HepG2 (cell line): ENCODE results near the gene VWA3A. TPM values are rescaled to one million over a fixed set of nuclear protein-coding genes. Genes with fewer than 3 reads are reported as not detected.

Experiments used
- CBFB ChIP-seq: sonication (generic); formaldehyde crosslinking; IDR thresholded peaks from 2 replicates; pipeline ENCODE4 v1.4.0; 2020; ENCODE audit warnings: missing genetic modification reagents
- HDAC2 ChIP-seq: sonication (generic); formaldehyde crosslinking; IDR thresholded peaks from 2 replicates; pipeline ENCODE4 v1.4.0; 2020; ENCODE audit warnings: missing genetic modification reagents
- HOXA7 ChIP-seq: sonication (generic); formaldehyde crosslinking; IDR thresholded peaks from 2 replicates; pipeline ENCODE4 v1.8.1; 2022; ENCODE audit warnings: mild to moderate bottlenecking, missing genetic modification reagents, moderate library complexity
- KDM5A ChIP-seq: fragments of 200-600 bp; sonication (generic); IDR thresholded peaks from 2 replicates; pipeline ENCODE4 v1.7.0; 2018; ENCODE audit warnings: antibody characterized with exemption, mild to moderate bottlenecking, low read length, borderline replicate concordance
- MTA3 ChIP-seq: sonication (generic); formaldehyde crosslinking; IDR thresholded peaks from 2 replicates; pipeline ENCODE4 v1.4.0; 2020; ENCODE audit warnings: missing genetic modification reagents
- NONO ChIP-seq, 2 experiments: fragments of 450-650 bp in 1 of 2; sonication (generic) in 1 of 2; formaldehyde crosslinking in 1 of 2; IDR thresholded peaks in 1 of 2; conservative IDR thresholded peaks in 1 of 2; 2 replicates each; pipeline versions ENCODE4 v1.6.1 to v1.8.0; 2017 to 2022; ENCODE audit warnings: mild to moderate bottlenecking in 1 of 2, missing genetic modification reagents in 1 of 2, moderate library complexity in 1 of 2
- NRL ChIP-seq: sonication (generic); formaldehyde crosslinking; IDR thresholded peaks from 2 replicates; pipeline ENCODE4 v1.5.0; 2020; ENCODE audit warnings: missing genetic modification reagents, mild to moderate bottlenecking, moderate library complexity, borderline replicate concordance
- PPARG ChIP-seq: conservative IDR thresholded peaks from 2 replicates; pipeline ENCODE4 v1.6.1; 2016; ENCODE audit warnings: missing biosample characterization, missing genetic modification reagents
- RBM22 ChIP-seq: fragments of 200-400 bp; formaldehyde crosslinking; optimal IDR thresholded peaks from 2 replicates; pipeline ENCODE3; 2017; ENCODE audit warnings: mild to moderate bottlenecking, low read length, moderate library complexity
- TEAD3 ChIP-seq: optimal IDR thresholded peaks from 2 replicates; pipeline ENCODE3; 2016; ENCODE audit warnings: borderline replicate concordance
- ZNF180 ChIP-seq: sonication (generic); formaldehyde crosslinking; IDR thresholded peaks from 2 replicates; pipeline ENCODE4 v1.4.0; 2020; ENCODE audit warnings: low read depth, missing genetic modification reagents, borderline replicate concordance
- ZNF335 ChIP-seq: sonication (generic); formaldehyde crosslinking; IDR thresholded peaks from 2 replicates; pipeline ENCODE4 v1.4.0; 2020; ENCODE audit warnings: missing genetic modification reagents
- ZNF460 ChIP-seq: sonication (generic); formaldehyde crosslinking; IDR thresholded peaks from 2 replicates; pipeline ENCODE4 v1.5.1; 2020; ENCODE audit warnings: missing genetic modification reagents, mild to moderate bottlenecking, borderline replicate concordance
- ZNF563 ChIP-seq: sonication (generic); formaldehyde crosslinking; IDR thresholded peaks from 2 replicates; pipeline ENCODE4 v1.8.0; 2022; ENCODE audit warnings: mild to moderate bottlenecking, moderate library complexity, missing genetic modification reagents
- ZNF792 ChIP-seq: IDR thresholded peaks from 2 replicates; pipeline ENCODE4 v1.6.1; 2016
- polyA plus RNA-seq, 8 experiments: library from polyadenylated mRNA; depleted of rRNA in 3 of 8; stranded (reverse) in 7 of 8; unstranded in 1 of 8; fragments of >200 nt; fragmentation: Illumina TruSeq in 4 of 8; extraction: Trizol in 4 of 8; gene quantifications; 2 replicates each; pipeline versions ENCODE4 v1.2.1 to v1.2.3, GENCODE V29; 2011 to 2016; ENCODE audit warnings: low read depth in 4 of 8, missing spikeins in 1 of 8, mixed read lengths in 1 of 8; ENCODE audit not compliant: insufficient read depth in 1 of 8
- total RNA-seq, 5 experiments: library from RNA; depleted of rRNA; stranded (reverse); fragments of >200 nt; fragmentation: Illumina TruSeq; extraction: Trizol; gene quantifications; 2 replicates each; pipeline ENCODE4 v1.2.3, GENCODE V29; 2016; ENCODE audit warnings: low read depth in 1 of 5
- TF ChIP-seq, protein P1 (sequence below): sonication (generic); formaldehyde crosslinking; IDR thresholded peaks from 2 replicates; pipeline ENCODE4 v1.5.0; 2020; ENCODE audit warnings: mild to moderate bottlenecking, missing genetic modification reagents, borderline replicate concordance
- TF ChIP-seq, protein P2 (sequence below): sonication (generic); formaldehyde crosslinking; IDR thresholded peaks from 2 replicates; pipeline ENCODE4 v1.4.0; 2020; ENCODE audit warnings: missing genetic modification reagents
- TF ChIP-seq, protein P3 (sequence below): IDR thresholded peaks from 2 replicates; pipeline ENCODE4 v1.6.1; 2016; ENCODE audit warnings: low read depth, borderline replicate concordance
- TF ChIP-seq, protein P4 (sequence below): sonication (generic); formaldehyde crosslinking; IDR thresholded peaks from 2 replicates; pipeline ENCODE4 v1.8.1; 2023; ENCODE audit warnings: missing genetic modification reagents, inconsistent platforms, borderline replicate concordance
- TF ChIP-seq, protein P5 (sequence below): sonication (generic); formaldehyde crosslinking; IDR thresholded peaks from 2 replicates; pipeline ENCODE4 v1.4.0; 2020; ENCODE audit warnings: missing genetic modification reagents

Gene VWA3A
- total and polyA plus RNA-seq, 2 of the 13 experiments (the other 11 are each of a cell fraction or from before 2014, with no cell fraction given): 0.03 to 0.07 TPM

DNA sequence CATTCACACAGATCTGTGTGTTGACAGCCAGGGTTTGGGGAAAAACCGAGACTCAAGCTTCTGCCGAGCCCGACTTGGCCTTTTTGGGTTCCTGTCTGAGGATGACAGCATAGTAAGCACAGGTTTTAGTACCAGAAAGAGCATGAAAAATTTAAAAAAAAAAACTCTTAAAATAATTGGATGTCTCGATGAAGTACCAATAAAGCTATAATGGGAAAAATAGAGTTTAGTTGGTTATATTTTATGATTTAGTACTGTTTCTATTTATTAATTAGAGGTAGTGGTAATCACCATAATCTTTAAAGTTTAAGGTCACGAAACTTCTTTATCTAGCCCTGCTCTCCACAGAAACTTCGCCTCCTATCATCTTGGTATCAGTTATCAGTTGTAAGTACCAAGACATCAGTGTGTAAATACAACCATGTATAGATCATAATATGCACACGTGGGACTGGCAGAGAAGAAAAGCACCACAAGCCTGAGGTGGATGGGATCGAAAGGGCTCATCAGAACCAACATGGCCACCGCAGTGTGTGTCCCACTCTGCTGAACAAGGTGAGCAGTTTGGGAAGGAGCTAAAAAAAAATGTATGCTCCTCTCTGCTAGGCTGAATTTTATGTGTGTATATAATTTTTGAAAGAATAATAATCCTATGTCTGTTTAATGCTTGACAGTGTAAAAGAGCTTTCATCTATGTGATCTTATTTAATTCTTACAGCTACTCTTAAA, 99.4 kb downstream of the VWA3A start (continued):
- TF ChIP-seq, protein P1, sequence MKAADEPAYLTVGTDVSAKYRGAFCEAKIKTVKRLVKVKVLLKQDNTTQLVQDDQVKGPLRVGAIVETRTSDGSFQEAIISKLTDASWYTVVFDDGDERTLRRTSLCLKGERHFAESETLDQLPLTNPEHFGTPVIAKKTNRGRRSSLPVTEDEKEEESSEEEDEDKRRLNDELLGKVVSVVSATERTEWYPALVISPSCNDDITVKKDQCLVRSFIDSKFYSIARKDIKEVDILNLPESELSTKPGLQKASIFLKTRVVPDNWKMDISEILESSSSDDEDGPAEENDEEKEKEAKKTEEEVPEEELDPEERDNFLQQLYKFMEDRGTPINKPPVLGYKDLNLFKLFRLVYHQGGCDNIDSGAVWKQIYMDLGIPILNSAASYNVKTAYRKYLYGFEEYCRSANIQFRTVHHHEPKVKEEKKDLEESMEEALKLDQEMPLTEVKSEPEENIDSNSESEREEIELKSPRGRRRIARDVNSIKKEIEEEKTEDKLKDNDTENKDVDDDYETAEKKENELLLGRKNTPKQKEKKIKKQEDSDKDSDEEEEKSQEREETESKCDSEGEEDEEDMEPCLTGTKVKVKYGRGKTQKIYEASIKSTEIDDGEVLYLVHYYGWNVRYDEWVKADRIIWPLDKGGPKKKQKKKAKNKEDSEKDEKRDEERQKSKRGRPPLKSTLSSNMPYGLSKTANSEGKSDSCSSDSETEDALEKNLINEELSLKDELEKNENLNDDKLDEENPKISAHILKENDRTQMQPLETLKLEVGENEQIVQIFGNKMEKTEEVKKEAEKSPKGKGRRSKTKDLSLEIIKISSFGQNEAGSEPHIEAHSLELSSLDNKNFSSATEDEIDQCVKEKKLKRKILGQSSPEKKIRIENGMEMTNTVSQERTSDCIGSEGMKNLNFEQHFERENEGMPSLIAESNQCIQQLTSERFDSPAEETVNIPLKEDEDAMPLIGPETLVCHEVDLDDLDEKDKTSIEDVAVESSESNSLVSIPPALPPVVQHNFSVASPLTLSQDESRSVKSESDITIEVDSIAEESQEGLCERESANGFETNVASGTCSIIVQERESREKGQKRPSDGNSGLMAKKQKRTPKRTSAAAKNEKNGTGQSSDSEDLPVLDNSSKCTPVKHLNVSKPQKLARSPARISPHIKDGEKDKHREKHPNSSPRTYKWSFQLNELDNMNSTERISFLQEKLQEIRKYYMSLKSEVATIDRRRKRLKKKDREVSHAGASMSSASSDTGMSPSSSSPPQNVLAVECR (CRISPR knock-in tag): 0 out of 2 replicates have a peak, but pooled peaks have one; percentile 4
- TF ChIP-seq ZNF180 (CRISPR knock-in tag): no peak
- peak; percentile 68 for TF ChIP-seq KDM5A
- 0 out of 2 replicates have a peak, but pooled peaks have one; percentile 15 for TF ChIP-seq ZNF335 (CRISPR knock-in tag)
- TF ChIP-seq, protein P2, sequence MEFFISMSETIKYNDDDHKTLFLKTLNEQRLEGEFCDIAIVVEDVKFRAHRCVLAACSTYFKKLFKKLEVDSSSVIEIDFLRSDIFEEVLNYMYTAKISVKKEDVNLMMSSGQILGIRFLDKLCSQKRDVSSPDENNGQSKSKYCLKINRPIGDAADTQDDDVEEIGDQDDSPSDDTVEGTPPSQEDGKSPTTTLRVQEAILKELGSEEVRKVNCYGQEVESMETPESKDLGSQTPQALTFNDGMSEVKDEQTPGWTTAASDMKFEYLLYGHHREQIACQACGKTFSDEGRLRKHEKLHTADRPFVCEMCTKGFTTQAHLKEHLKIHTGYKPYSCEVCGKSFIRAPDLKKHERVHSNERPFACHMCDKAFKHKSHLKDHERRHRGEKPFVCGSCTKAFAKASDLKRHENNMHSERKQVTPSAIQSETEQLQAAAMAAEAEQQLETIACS: no peak
- TF ChIP-seq, protein P3, sequence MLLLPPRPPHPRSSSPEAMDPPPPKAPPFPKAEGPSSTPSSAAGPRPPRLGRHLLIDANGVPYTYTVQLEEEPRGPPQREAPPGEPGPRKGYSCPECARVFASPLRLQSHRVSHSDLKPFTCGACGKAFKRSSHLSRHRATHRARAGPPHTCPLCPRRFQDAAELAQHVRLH (CRISPR knock-in tag): no peak
- TF ChIP-seq ZNF563 (CRISPR knock-in tag): no peak
- no peak for TF ChIP-seq PPARG
- TF ChIP-seq, protein P4, sequence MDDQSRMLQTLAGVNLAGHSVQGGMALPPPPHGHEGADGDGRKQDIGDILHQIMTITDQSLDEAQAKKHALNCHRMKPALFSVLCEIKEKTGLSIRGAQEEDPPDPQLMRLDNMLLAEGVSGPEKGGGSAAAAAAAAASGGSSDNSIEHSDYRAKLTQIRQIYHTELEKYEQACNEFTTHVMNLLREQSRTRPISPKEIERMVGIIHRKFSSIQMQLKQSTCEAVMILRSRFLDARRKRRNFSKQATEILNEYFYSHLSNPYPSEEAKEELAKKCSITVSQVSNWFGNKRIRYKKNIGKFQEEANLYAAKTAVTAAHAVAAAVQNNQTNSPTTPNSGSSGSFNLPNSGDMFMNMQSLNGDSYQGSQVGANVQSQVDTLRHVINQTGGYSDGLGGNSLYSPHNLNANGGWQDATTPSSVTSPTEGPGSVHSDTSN (CRISPR knock-in tag): no peak
- no peak for TF ChIP-seq CBFB (CRISPR knock-in tag)
- no peak for TF ChIP-seq HOXA7 (CRISPR knock-in tag)
- TF ChIP-seq TEAD3 (CRISPR knock-in tag): no peak
- TF ChIP-seq ZNF460: no peak
- TF ChIP-seq MTA3 (CRISPR knock-in tag): no peak
- TF ChIP-seq ZNF792 (CRISPR knock-in tag): 0 out of 2 replicates have a peak, but pooled peaks have one; percentile 1
- no peak for TF ChIP-seq RBM22
- no peak for TF ChIP-seq NRL (CRISPR knock-in tag)
- no peak for TF ChIP-seq HDAC2 (CRISPR knock-in tag)
- TF ChIP-seq, protein P5, sequence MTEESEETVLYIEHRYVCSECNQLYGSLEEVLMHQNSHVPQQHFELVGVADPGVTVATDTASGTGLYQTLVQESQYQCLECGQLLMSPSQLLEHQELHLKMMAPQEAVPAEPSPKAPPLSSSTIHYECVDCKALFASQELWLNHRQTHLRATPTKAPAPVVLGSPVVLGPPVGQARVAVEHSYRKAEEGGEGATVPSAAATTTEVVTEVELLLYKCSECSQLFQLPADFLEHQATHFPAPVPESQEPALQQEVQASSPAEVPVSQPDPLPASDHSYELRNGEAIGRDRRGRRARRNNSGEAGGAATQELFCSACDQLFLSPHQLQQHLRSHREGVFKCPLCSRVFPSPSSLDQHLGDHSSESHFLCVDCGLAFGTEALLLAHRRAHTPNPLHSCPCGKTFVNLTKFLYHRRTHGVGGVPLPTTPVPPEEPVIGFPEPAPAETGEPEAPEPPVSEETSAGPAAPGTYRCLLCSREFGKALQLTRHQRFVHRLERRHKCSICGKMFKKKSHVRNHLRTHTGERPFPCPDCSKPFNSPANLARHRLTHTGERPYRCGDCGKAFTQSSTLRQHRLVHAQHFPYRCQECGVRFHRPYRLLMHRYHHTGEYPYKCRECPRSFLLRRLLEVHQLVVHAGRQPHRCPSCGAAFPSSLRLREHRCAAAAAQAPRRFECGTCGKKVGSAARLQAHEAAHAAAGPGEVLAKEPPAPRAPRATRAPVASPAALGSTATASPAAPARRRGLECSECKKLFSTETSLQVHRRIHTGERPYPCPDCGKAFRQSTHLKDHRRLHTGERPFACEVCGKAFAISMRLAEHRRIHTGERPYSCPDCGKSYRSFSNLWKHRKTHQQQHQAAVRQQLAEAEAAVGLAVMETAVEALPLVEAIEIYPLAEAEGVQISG (CRISPR knock-in tag): no peak
- TF ChIP-seq NONO (IDR thresholded peaks at IDR 0.05): no peak
- TF ChIP-seq NONO (CRISPR knock-in tag; conservative IDR thresholded peaks at IDR 0.05): no peak
